Liver (tissue), 9 donors: ENCODE results near the gene JAM2. TPM values are rescaled to one million over a fixed set of nuclear protein-coding genes. Genes with fewer than 3 reads are reported as not detected.

Source experiments
- DNase-seq: peaks from one replicate; pipeline ENCODE4 v3.0.0-alpha.2; 2017; ENCODE audit warnings: low spot score
- H3K27ac ChIP-seq, 2 donors: one replicate each; pipeline ENCODE4 v1.7.0; 2013; ENCODE audit warnings: inconsistent platforms in 2 of 2, low read length in 2 of 2, control low read depth in 1 of 2, low read depth in 1 of 2, mild to moderate bottlenecking in 1 of 2
- H3K27me3 ChIP-seq, 4 donors: one replicate each; pipeline versions ENCODE4 v1.6.1 to v1.7.0; 2013; ENCODE audit warnings: low read length in 3 of 4, inconsistent platforms in 1 of 4, mild to moderate bottlenecking in 1 of 4, moderate library complexity in 1 of 4; ENCODE audit not compliant: control insufficient read depth in 4 of 4, insufficient read depth in 4 of 4
- H3K36me3 ChIP-seq, 4 donors: one replicate each; pipeline versions ENCODE4 v1.6.1 to v1.7.0; 2013; ENCODE audit warnings: low read length in 3 of 4, mild to moderate bottlenecking in 3 of 4, low read depth in 1 of 4, moderate library complexity in 1 of 4; ENCODE audit not compliant: control insufficient read depth in 4 of 4, insufficient read depth in 3 of 4
- H3K4me1 ChIP-seq, 4 donors: one replicate each; pipeline versions ENCODE4 v1.6.1 to v1.7.0; 2013; ENCODE audit warnings: low read length in 3 of 4, mild to moderate bottlenecking in 3 of 4, moderate library complexity in 1 of 4; ENCODE audit not compliant: control insufficient read depth in 4 of 4, insufficient read depth in 4 of 4
- H3K4me3 ChIP-seq, 3 donors: one replicate each; pipeline versions ENCODE4 v1.6.1 to v1.7.0; 2013; ENCODE audit warnings: low read length in 3 of 3, control low read depth in 1 of 3, low read depth in 1 of 3, mild to moderate bottlenecking in 1 of 3
- H3K9ac ChIP-seq, 2 donors: one replicate each; pipeline ENCODE4 v1.7.0; 2013; ENCODE audit warnings: low read length in 2 of 2, mild to moderate bottlenecking in 2 of 2, moderate library complexity in 2 of 2, control low read depth in 1 of 2, low read depth in 1 of 2
- H3K9me3 ChIP-seq, 4 donors: one replicate each; pipeline versions ENCODE4 v1.6.1 to v1.7.0; 2013; ENCODE audit warnings: low read length in 3 of 4; ENCODE audit not compliant: control insufficient read depth in 4 of 4
- FOXA1 ChIP-seq: IDR thresholded peaks from 2 replicates; pipeline ENCODE4 v1.6.1; 2016; ENCODE audit warnings: antibody characterized with exemption
- FOXA2 ChIP-seq: IDR thresholded peaks from 2 replicates; pipeline ENCODE4 v1.6.1; 2016; ENCODE audit warnings: antibody characterized with exemption
- GABPA ChIP-seq, 2 donors: IDR thresholded peaks in 1 of 2; conservative IDR thresholded peaks in 1 of 2; 2 replicates each; pipeline ENCODE4 v1.6.1; 2016; ENCODE audit warnings: antibody characterized with exemption in 2 of 2, mild to moderate bottlenecking in 1 of 2, moderate library complexity in 1 of 2
- HNF4A ChIP-seq, 2 donors: conservative IDR thresholded peaks; 2 replicates each; pipeline ENCODE4 v1.6.1; 2016; ENCODE audit warnings: antibody characterized with exemption in 2 of 2, mild to moderate bottlenecking in 2 of 2
- HNF4G ChIP-seq: IDR thresholded peaks from 2 replicates; pipeline ENCODE4 v1.6.1; 2016; ENCODE audit warnings: antibody characterized with exemption
- JUND ChIP-seq, 2 donors: IDR thresholded peaks; 2 replicates each; pipeline ENCODE4 v1.6.1; 2016; ENCODE audit warnings: antibody characterized with exemption in 2 of 2
- NR2F2 ChIP-seq: IDR thresholded peaks from 2 replicates; pipeline ENCODE4 v1.6.1; 2016; ENCODE audit warnings: antibody characterized with exemption
- RAD21 ChIP-seq, 2 donors: IDR thresholded peaks; 2 replicates each; pipeline ENCODE4 v1.6.1; 2016; ENCODE audit warnings: antibody characterized with exemption in 2 of 2, mild to moderate bottlenecking in 2 of 2
- RXRA ChIP-seq, 2 donors: IDR thresholded peaks; 2 replicates each; pipeline ENCODE4 v1.6.1; 2017 to 2018; ENCODE audit warnings: antibody characterized with exemption in 2 of 2, mild to moderate bottlenecking in 1 of 2
- SP1 ChIP-seq: IDR thresholded peaks from 2 replicates; pipeline ENCODE4 v1.6.1; 2018; ENCODE audit warnings: antibody characterized with exemption, mild to moderate bottlenecking
- TAF1 ChIP-seq: conservative IDR thresholded peaks from 2 replicates; pipeline ENCODE4 v1.6.1; 2016; ENCODE audit warnings: antibody characterized with exemption, mild to moderate bottlenecking
- YY1 ChIP-seq: IDR thresholded peaks from 2 replicates; pipeline ENCODE4 v1.6.1; 2016; ENCODE audit warnings: antibody characterized with exemption, mild to moderate bottlenecking
- WGBS: extraction: QIAGEN DNeasy Blood & Tissue Kit; methylation state at CpG from one replicate; pipeline ENCODE4 v1.1.7; 2013; 5-methylcytosine and 5-hydroxymethylcytosine counted together
- polyA plus RNA-seq, 2 donors: library from polyadenylated mRNA; stranded (reverse) in 1 of 2; unstranded in 1 of 2; fragments of 200-250 nt in 1 of 2; fragments of >200 nt in 1 of 2; fragmentation: Nextera tagmentation in 1 of 2; extraction: Ambion mirVana in 1 of 2; gene quantifications; one replicate each; pipeline versions ENCODE4 v1.2.1 to v1.2.3, GENCODE V29; 2013 to 2015
- total RNA-seq, 2 donors: library from RNA; depleted of rRNA; stranded (reverse); fragments of >200 nt; gene quantifications; one replicate each; pipeline ENCODE4 v1.2.3, GENCODE V29; 2014
- TF ChIP-seq, protein P1 (sequence below): IDR thresholded peaks from 2 replicates; pipeline ENCODE4 v1.6.1; 2016; ENCODE audit warnings: antibody characterized with exemption
- TF ChIP-seq, protein P2 (sequence below): fragments of 150-350 bp; IDR thresholded peaks from 2 replicates; pipeline ENCODE4 v1.5.1; 2017; ENCODE audit warnings: improper control_type of control experiment, low read depth, low read length; ENCODE audit not compliant: missing input control
- TF ChIP-seq, protein P3 (sequence below): IDR thresholded peaks from 2 replicates; pipeline ENCODE4 v1.6.1; 2016; ENCODE audit warnings: antibody characterized with exemption, mild to moderate bottlenecking
- TF ChIP-seq, protein P4 (sequence below): IDR thresholded peaks from 2 replicates; pipeline ENCODE4 v1.6.1; 2016; ENCODE audit warnings: antibody characterized with exemption
- donor health status: healthy.
- donor health status: healthy.
- donor health status: healthy.
- donor health status: healthy.
- donor health status: healthy.

Gene JAM2
- total and polyA plus RNA-seq, 4 donors: 0.89 to 2.0 (median 1.3) TPM

DNA sequence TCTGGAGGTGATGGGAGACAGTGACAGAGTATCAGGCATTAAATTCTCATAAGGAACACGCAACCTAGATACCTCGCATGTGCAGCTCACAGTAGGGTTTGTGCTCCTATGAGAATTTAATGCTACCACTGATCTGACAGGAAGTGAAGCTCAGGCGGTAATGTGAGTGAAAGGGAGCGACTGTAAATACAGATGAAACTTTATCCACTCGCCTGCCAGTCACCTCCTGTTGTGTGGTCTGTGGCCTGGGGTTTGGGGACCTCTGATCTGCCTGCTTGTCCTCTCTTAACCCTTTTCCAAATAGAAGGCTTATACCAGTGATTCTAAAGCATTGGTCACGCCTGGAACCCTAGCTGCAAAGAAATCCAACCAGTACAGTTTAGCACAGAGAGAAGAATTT, 111.0 kb downstream of the JAM2 start:
- H3K27ac ChIP-seq: no peak overlapping the region
- H3K9me3 ChIP-seq: no peaks in the 10 kb centered on the region
- 93% methylated on average over 6 of the region's 6 CpGs for WGBS
- DNase-seq: no peak
- TF ChIP-seq, protein P1, sequence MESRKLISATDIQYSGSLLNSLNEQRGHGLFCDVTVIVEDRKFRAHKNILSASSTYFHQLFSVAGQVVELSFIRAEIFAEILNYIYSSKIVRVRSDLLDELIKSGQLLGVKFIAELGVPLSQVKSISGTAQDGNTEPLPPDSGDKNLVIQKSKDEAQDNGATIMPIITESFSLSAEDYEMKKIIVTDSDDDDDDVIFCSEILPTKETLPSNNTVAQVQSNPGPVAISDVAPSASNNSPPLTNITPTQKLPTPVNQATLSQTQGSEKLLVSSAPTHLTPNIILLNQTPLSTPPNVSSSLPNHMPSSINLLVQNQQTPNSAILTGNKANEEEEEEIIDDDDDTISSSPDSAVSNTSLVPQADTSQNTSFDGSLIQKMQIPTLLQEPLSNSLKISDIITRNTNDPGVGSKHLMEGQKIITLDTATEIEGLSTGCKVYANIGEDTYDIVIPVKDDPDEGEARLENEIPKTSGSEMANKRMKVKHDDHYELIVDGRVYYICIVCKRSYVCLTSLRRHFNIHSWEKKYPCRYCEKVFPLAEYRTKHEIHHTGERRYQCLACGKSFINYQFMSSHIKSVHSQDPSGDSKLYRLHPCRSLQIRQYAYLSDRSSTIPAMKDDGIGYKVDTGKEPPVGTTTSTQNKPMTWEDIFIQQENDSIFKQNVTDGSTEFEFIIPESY: no peak
- TF ChIP-seq HNF4A (conservative IDR thresholded peaks at IDR 0.05): no peak
- TF ChIP-seq RAD21 (IDR thresholded peaks at IDR 0.05): no peak
- no peak for TF ChIP-seq SP1
- TF ChIP-seq, protein P2, sequence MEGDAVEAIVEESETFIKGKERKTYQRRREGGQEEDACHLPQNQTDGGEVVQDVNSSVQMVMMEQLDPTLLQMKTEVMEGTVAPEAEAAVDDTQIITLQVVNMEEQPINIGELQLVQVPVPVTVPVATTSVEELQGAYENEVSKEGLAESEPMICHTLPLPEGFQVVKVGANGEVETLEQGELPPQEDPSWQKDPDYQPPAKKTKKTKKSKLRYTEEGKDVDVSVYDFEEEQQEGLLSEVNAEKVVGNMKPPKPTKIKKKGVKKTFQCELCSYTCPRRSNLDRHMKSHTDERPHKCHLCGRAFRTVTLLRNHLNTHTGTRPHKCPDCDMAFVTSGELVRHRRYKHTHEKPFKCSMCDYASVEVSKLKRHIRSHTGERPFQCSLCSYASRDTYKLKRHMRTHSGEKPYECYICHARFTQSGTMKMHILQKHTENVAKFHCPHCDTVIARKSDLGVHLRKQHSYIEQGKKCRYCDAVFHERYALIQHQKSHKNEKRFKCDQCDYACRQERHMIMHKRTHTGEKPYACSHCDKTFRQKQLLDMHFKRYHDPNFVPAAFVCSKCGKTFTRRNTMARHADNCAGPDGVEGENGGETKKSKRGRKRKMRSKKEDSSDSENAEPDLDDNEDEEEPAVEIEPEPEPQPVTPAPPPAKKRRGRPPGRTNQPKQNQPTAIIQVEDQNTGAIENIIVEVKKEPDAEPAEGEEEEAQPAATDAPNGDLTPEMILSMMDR: no peak
- TF ChIP-seq GABPA (IDR thresholded peaks at IDR 0.05 in 1 of 2, conservative IDR thresholded peaks at IDR 0.05 in 1 of 2): no peak
- no peak for TF ChIP-seq FOXA2
- no peak for TF ChIP-seq TAF1
- no peaks in the 10 kb centered on the region for H3K27me3 ChIP-seq
- peaks cover 0 to 33% (median 21%) of the 10 kb centered on the region in 4 donors for H3K36me3 ChIP-seq
- H3K9ac ChIP-seq: no peak overlapping the region
- H3K4me1 ChIP-seq: no peaks in the 10 kb centered on the region
- H3K4me3 ChIP-seq: no peak overlapping the region

DNA sequence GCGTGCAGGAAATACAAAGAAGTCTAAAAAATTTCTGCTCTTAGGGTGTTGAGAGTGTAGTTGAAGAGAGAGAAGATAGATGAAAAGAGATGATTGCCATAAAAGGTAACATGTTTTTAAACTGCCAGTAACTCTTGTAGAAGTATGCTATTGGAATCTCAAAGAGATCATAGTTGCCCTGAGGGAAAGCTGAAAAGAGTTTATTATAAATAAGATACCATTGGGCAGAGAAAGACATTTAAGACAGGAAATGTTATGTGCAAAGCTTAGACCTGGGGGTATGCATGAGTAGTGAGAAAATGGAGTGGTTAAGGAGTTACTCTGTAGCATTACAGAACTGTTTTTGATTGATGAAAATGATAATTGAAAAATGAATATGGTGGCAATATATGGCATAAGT, 113.4 kb downstream of the JAM2 start:
- TF ChIP-seq NR2F2 (no peak), YY1 (no peak), JUND (IDR thresholded peaks at IDR 0.05) (no peak), FOXA2 (no peak), GABPA (IDR thresholded peaks at IDR 0.05 in 1 of 2, conservative IDR thresholded peaks at IDR 0.05 in 1 of 2) (no peak), SP1 (no peak), HNF4A (conservative IDR thresholded peaks at IDR 0.05) (no peak), RXRA (IDR thresholded peaks at IDR 0.05) (no peak), FOXA1 (no peak), HNF4G (no peak)
- TF ChIP-seq, protein P3, sequence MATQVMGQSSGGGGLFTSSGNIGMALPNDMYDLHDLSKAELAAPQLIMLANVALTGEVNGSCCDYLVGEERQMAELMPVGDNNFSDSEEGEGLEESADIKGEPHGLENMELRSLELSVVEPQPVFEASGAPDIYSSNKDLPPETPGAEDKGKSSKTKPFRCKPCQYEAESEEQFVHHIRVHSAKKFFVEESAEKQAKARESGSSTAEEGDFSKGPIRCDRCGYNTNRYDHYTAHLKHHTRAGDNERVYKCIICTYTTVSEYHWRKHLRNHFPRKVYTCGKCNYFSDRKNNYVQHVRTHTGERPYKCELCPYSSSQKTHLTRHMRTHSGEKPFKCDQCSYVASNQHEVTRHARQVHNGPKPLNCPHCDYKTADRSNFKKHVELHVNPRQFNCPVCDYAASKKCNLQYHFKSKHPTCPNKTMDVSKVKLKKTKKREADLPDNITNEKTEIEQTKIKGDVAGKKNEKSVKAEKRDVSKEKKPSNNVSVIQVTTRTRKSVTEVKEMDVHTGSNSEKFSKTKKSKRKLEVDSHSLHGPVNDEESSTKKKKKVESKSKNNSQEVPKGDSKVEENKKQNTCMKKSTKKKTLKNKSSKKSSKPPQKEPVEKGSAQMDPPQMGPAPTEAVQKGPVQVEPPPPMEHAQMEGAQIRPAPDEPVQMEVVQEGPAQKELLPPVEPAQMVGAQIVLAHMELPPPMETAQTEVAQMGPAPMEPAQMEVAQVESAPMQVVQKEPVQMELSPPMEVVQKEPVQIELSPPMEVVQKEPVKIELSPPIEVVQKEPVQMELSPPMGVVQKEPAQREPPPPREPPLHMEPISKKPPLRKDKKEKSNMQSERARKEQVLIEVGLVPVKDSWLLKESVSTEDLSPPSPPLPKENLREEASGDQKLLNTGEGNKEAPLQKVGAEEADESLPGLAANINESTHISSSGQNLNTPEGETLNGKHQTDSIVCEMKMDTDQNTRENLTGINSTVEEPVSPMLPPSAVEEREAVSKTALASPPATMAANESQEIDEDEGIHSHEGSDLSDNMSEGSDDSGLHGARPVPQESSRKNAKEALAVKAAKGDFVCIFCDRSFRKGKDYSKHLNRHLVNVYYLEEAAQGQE: no peak
- TF ChIP-seq, protein P2: no peak
- TF ChIP-seq, protein P4, sequence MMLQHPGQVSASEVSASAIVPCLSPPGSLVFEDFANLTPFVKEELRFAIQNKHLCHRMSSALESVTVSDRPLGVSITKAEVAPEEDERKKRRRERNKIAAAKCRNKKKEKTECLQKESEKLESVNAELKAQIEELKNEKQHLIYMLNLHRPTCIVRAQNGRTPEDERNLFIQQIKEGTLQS: no peak
- TF ChIP-seq, protein P1: no peak
- no peak overlapping the region for H3K27ac ChIP-seq
- H3K4me1 ChIP-seq: no peaks in the 10 kb centered on the region
- H3K9me3 ChIP-seq: no peaks in the 10 kb centered on the region
- peaks cover 0 to 29% (median 20%) of the 10 kb centered on the region in 4 donors for H3K36me3 ChIP-seq
- H3K27me3 ChIP-seq: no peaks in the 10 kb centered on the region
- 100% methylated on average over 1 of the region's 1 CpG for WGBS
- no peak overlapping the region for H3K4me3 ChIP-seq
- no peak overlapping the region for H3K9ac ChIP-seq
- DNase-seq: no peak
